GM12878 (cell line): Measurements from ENCODE around the gene PHF21B. TPM values are rescaled to one million over a fixed set of nuclear protein-coding genes. Genes with fewer than 3 reads are reported as not detected.

Experiments
- ATAC-seq: fragments of 200-7000 bp; cut with Tn5 transposase; 3 replicates; pipeline ENCODE4 v1.9.1; 2020; ENCODE audit warnings: mild to moderate bottlenecking, moderate library complexity
- BruUV-seq: library from RNA; stranded (reverse); fragments of 400-500 nt; replicated peaks from 2 replicates; lab custom pipeline; 2021; lab: Mats Ljungman, UMichigan
- CTCF ChIA-PET: fragments of 300-600 bp; sonication (Branson Sonifier 250); formaldehyde crosslinking; extraction: SDS; loops from one replicate; lab custom pipeline; 2021; ENCODE audit warnings: inconsistent platforms; lab: Yijun Ruan, JAX
- POLR2A ChIA-PET: fragments of 350-600 bp; formaldehyde crosslinking; extraction: SDS; loops from one replicate; lab custom pipeline; 2021; ENCODE audit warnings: inconsistent platforms; lab: Charles Lee
- RAD21 ChIA-PET: fragments of 300-600 bp; sonication (Branson Sonifier 250); formaldehyde crosslinking; loops from one replicate; lab custom pipeline; 2023; ENCODE audit warnings: antibody characterized with exemption; ENCODE audit not compliant: unreplicated experiment; lab: Charles Lee
- SMC1A ChIA-PET: fragments of 300-600 bp; sonication (Branson Sonifier 250); formaldehyde crosslinking; loops from one replicate; lab custom pipeline; 2023; ENCODE audit not compliant: unreplicated experiment, uncharacterized antibody; lab: Charles Lee
- DNase-seq: peaks from one replicate; pipeline ENCODE4 v3.0.0-alpha.2; 2011; ENCODE audit warnings: low read depth, low spot score
- FAIRE-seq: peaks from 3 replicates; lab custom pipeline; 2011; peaks lifted over from hg19 to GRCh38; lab: Jason Lieb, UNC
- H2AFZ ChIP-seq: 2 replicates; pipeline ENCODE4 v1.6.0; 2011; ENCODE audit warnings: low read depth, low read length, control low read depth; ENCODE audit not compliant: control insufficient read depth
- H3K27ac ChIP-seq: 2 replicates; pipeline ENCODE4 v1.5.1; 2011; ENCODE audit warnings: control low read depth; ENCODE audit not compliant: control insufficient read depth, insufficient read depth
- H3K27me3 ChIP-seq, 2 experiments: replicated peaks in 1 of 2; 2 replicates each; pipeline versions ENCODE4 v1.6.0 to v1.6.1; 2011; ENCODE audit warnings: low read length in 1 of 2; ENCODE audit not compliant: control insufficient read depth in 2 of 2, insufficient read depth in 2 of 2
- H3K36me3 ChIP-seq, 2 experiments: 2 replicates each; pipeline ENCODE4 v1.5.1; 2011; ENCODE audit warnings: low read length in 1 of 2; ENCODE audit not compliant: control insufficient read depth in 2 of 2, insufficient read depth in 2 of 2
- H3K4me1 ChIP-seq: 2 replicates; pipeline ENCODE4 v1.6.1; 2011; ENCODE audit warnings: mild to moderate bottlenecking, low read length, moderate library complexity, mixed read lengths; ENCODE audit not compliant: control insufficient read depth, insufficient read depth
- H3K4me2 ChIP-seq: 2 replicates; pipeline ENCODE4 v1.6.0; 2011; ENCODE audit warnings: control low read depth; ENCODE audit not compliant: control insufficient read depth, insufficient read depth
- H3K4me3 ChIP-seq: fragments of 200-600 bp; sonication (generic); 2 replicates; pipeline ENCODE4 v1.5.1; 2016
- H3K79me2 ChIP-seq: 2 replicates; pipeline ENCODE4 v1.6.0; 2011; ENCODE audit warnings: low read length; ENCODE audit not compliant: control insufficient read depth, insufficient read depth
- H3K9ac ChIP-seq: 2 replicates; pipeline ENCODE4 v1.8.0; 2011; ENCODE audit warnings: low read length, control low read depth, mixed read lengths; ENCODE audit not compliant: control insufficient read depth, insufficient read depth
- H3K9me3 ChIP-seq: replicated peaks from 3 replicates; pipeline ENCODE4 v1.5.1; 2011; ENCODE audit warnings: mild to moderate bottlenecking, low read length; ENCODE audit not compliant: control insufficient read depth, insufficient read depth
- H4K20me1 ChIP-seq: 2 replicates; pipeline ENCODE4 v1.6.0; 2011; ENCODE audit not compliant: control insufficient read depth, insufficient read depth
- BCL11A ChIP-seq: IDR thresholded peaks from 2 replicates; pipeline ENCODE4 v1.6.1; 2011; ENCODE audit warnings: low read depth, low read length
- BRCA1 ChIP-seq: IDR thresholded peaks from 2 replicates; pipeline ENCODE4 v1.6.1; 2011; ENCODE audit warnings: low read depth, low read length, improper control_type of control experiment
- E4F1 ChIP-seq: fragments of 450-650 bp; IDR thresholded peaks from 2 replicates; pipeline ENCODE4 v1.6.1; 2018; ENCODE audit warnings: borderline replicate concordance, mild to moderate bottlenecking; ENCODE audit not compliant: partially characterized antibody
- ESRRA ChIP-seq: IDR thresholded peaks from 2 replicates; pipeline ENCODE4 v1.6.1; 2012; ENCODE audit warnings: mild to moderate bottlenecking, low read length, improper control_type of control experiment
- IKZF1 ChIP-seq: fragments of 450-650 bp; conservative IDR thresholded peaks from 2 replicates; pipeline ENCODE4 v1.6.1; 2017; ENCODE audit warnings: antibody characterized with exemption, mild to moderate bottlenecking
- POLR2AphosphoS2 ChIP-seq: IDR thresholded peaks from 2 replicates; pipeline ENCODE4 v1.6.1; 2011; ENCODE audit warnings: low read depth, mild to moderate bottlenecking, low read length, improper control_type of control experiment, moderate library complexity
- RAD21 ChIP-seq: IDR thresholded peaks from 2 replicates; pipeline ENCODE4 v1.6.1; 2011; ENCODE audit warnings: mild to moderate bottlenecking, low read depth, low read length, moderate library complexity; ENCODE audit not compliant: insufficient read depth
- RB1 ChIP-seq: fragments of 450-650 bp; formaldehyde crosslinking; IDR thresholded peaks from 2 replicates; pipeline ENCODE4 v1.6.1; 2017; ENCODE audit warnings: mild to moderate bottlenecking, borderline replicate concordance
- RELA ChIP-seq: fragments of 450-650 bp; IDR thresholded peaks from 2 replicates; pipeline ENCODE4 v1.8.0; 2014; ENCODE audit warnings: borderline replicate concordance; ENCODE audit not compliant: partially characterized antibody
- RUNX3 ChIP-seq: IDR thresholded peaks from 2 replicates; pipeline ENCODE4 v1.6.1; 2012; ENCODE audit warnings: low read length, inconsistent platforms
- TAF1 ChIP-seq: IDR thresholded peaks from 2 replicates; pipeline ENCODE4 v1.6.1; 2011; ENCODE audit warnings: mild to moderate bottlenecking, low read depth, low read length, borderline replicate concordance
- TCF7 ChIP-seq: IDR thresholded peaks from 2 replicates; pipeline ENCODE4 v1.6.1; 2014; ENCODE audit warnings: antibody characterized with exemption, borderline replicate concordance
- YBX1 ChIP-seq: fragments of 450-650 bp; IDR thresholded peaks from 2 replicates; pipeline ENCODE4 v1.6.1; 2016; ENCODE audit warnings: antibody characterized with exemption
- ZBTB40 ChIP-seq: fragments of 450-650 bp; IDR thresholded peaks from 2 replicates; pipeline ENCODE4 v1.6.1; 2016; ENCODE audit warnings: mild to moderate bottlenecking, moderate library complexity, borderline replicate concordance
- ZNF274 ChIP-seq: IDR thresholded peaks from one replicate; pipeline ENCODE4 v1.8.0; 2011; ENCODE audit not compliant: insufficient read length, insufficient read depth
- ZNF622 ChIP-seq: fragments of 450-650 bp; IDR thresholded peaks from 2 replicates; pipeline ENCODE4 v1.6.1; 2017; ENCODE audit warnings: mild to moderate bottlenecking, inconsistent platforms
- WGBS: methylation state at CpG from one replicate; pipeline ENCODE4 v1.1.6; 2016; ENCODE audit warnings: low lambda C conversion rate; ENCODE audit not compliant: insufficient replicate concordance, insufficient coverage; ENCODE audit errors: missing lambda C conversion rate; 5-methylcytosine and 5-hydroxymethylcytosine counted together
- in situ Hi-C: fragments of 300-500 bp; cut with MboI; formaldehyde crosslinking; loops from 9 replicates; pipeline ENCODE4 v1.14.3; 2018; ENCODE audit warnings: mixed read lengths
- intact Hi-C: fragments of 100-400 bp; cut with micrococcal nuclease; formaldehyde crosslinking; loops from one replicate; pipeline ENCODE4 v1.14.2; 2022; ENCODE audit not compliant: unreplicated experiment
- polyA plus RNA-seq, 11 experiments: library from polyadenylated mRNA; depleted of rRNA in 4 of 11; unstranded in 6 of 11; stranded (reverse) in 5 of 11; fragments of >200 nt; fragmentation: Nextera tagmentation in 4 of 11; fragmentation: Illumina TruSeq in 1 of 11; extraction: Ambion mirVana in 4 of 11; extraction: Trizol in 1 of 11; gene quantifications; 1 replicate in 1 of 11; 2 replicates in 10 of 11; pipeline versions ENCODE4 v1.2.1 to v1.2.3, GENCODE V29; 2011 to 2016; ENCODE audit warnings: inconsistent platforms in 2 of 11, missing spikeins in 2 of 11, low read depth in 1 of 11
- total RNA-seq, 4 experiments: library from RNA; depleted of rRNA in 3 of 4; stranded (reverse); fragments of >200 nt in 3 of 4; fragmentation: Illumina TruSeq in 1 of 4; extraction: Trizol in 1 of 4; gene quantifications; 2 replicates each; pipeline versions ENCODE4 v1.2.1 to v1.2.3, GENCODE V29; 2013 to 2021

Gene PHF21B
- total and polyA plus RNA-seq, 10 of the 15 experiments (the other 5 are each of a cell fraction or from before 2014, with no cell fraction given): 0.03 to 0.35 TPM; not detected in 8

- TF ChIP-seq ZBTB40: no peak
- no peak for TF ChIP-seq BCL11A
Observed at GRCh38 chr22:44895296-44896055, 114.3 kb downstream of the PHF21B start (continued).

GRCh38 chr22:44894782-44895181 lies 115.0 kb downstream of the PHF21B start:
- FAIRE-seq: no peak
- Histone ChIP-seq H3K79me2 (no peaks in the 10 kb centered on the region), H3K4me2 (no peak overlapping the region), H3K9me3 (no peaks in the 10 kb centered on the region; the same call in 2 of the 3 replicates), H3K27ac (no peak overlapping the region), H3K27me3 (no peaks in the 10 kb centered on the region), H3K4me1 (no peaks in the 10 kb centered on the region), H3K9ac (no peak overlapping the region), H3K4me3 (no peak overlapping the region), H4K20me1 (no peaks in the 10 kb centered on the region), H2AFZ (no peak overlapping the region), H3K36me3 (no peaks in the 10 kb centered on the region)
- intact Hi-C loops (no loop called here), in situ Hi-C loops (loop anchor here (25.0 kb wide), 1 partner anchor 532 kb away; no protein-coding TSS in a partner anchor)
- no peak for ATAC-seq
- ChIA-PET POLR2A (no interaction called here), RAD21 (no interaction called here), CTCF (no interaction called here), SMC1A (no interaction called here)
- no peak for DNase-seq
- 66% methylated on average over 14 of the region's 14 CpGs for WGBS
- no TSS peak for BruUV-seq
- TF ChIP-seq E4F1: no peak
- no peak for TF ChIP-seq IKZF1
- no peak for TF ChIP-seq TCF7
- no peak for TF ChIP-seq YBX1
- no peak for TF ChIP-seq RAD21
- no peak for TF ChIP-seq RUNX3
- no peak for TF ChIP-seq ZNF622
- TF ChIP-seq TAF1: no peak
- TF ChIP-seq ZNF274: no peak
- TF ChIP-seq RB1: no peak
- TF ChIP-seq POLR2AphosphoS2: no peak
- no peak for TF ChIP-seq BRCA1
- TF ChIP-seq RELA: no peak
- TF ChIP-seq ESRRA: no peak
